GM18517 (cell line): Measurements from ENCODE around the gene MTHFSD.

Experiments used
- ATAC-seq: cut with Tn5 transposase; IDR thresholded peaks from one replicate; pipeline ENCODE4 v1.9.1; 2021; ENCODE audit warnings: mild to moderate bottlenecking, moderate library complexity; ENCODE audit not compliant: unreplicated experiment

MTHFSD gene

DNA sequence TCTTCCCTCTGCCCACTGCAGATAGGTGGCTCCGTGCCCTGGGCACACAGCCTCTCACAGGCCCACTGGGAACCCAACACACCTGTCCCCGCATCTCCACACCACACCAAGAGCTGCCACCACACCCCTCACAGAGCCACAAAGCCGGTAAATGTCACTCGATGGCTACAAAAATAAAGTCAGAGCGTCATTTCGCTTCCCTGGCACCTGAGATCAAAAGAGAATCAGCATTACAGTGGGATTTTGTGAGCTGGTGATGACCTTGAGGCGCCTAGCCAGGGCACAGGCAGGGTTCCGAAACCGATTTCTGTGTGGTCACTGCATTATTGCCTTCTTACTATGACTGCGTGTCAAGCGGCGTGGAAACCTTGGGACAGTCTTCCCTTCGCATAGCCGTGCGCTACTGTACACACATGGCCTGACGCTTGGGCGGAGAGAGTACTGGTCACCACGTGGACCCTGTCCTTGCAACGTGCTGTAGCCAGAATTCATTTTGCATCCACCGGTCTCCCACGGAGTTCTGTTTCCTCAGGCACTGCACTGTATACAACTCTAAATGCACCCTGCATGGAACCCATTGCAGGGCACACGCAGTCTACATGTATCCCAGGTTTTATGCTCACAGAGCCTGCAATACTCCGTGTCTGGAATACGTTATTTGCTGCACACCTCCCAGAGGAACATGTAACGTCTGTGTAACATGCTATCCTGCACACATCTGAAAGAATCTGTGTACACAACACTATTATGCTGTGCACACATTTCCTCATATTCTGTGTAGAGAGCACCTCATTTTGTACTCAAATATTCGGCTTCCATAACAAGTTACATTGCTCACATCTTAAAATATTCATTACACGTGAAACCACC is 50.5 kb downstream of the MTHFSD start:
- ATAC-seq: no peak

DNA sequence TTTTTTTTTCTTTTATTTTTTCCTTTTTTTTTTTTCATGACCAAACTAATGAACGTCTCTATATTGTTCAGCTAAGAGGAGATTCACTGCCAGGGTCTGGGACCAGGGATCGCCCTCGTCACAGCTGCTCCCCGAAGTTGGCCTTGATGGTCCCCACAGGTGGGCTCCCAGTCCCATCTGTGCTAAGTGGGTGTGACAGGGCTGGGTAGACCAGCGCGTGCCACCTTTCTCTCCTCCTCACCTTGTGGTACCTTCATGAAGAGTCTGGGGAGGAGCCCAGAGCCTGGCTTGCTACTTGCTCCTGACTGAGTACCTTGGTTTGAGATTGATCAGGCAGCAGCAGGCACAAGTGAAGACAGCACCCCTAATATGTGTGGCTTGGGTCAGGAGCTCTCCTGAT is 51.2 kb downstream of the MTHFSD start:
- no peak for ATAC-seq

DNA sequence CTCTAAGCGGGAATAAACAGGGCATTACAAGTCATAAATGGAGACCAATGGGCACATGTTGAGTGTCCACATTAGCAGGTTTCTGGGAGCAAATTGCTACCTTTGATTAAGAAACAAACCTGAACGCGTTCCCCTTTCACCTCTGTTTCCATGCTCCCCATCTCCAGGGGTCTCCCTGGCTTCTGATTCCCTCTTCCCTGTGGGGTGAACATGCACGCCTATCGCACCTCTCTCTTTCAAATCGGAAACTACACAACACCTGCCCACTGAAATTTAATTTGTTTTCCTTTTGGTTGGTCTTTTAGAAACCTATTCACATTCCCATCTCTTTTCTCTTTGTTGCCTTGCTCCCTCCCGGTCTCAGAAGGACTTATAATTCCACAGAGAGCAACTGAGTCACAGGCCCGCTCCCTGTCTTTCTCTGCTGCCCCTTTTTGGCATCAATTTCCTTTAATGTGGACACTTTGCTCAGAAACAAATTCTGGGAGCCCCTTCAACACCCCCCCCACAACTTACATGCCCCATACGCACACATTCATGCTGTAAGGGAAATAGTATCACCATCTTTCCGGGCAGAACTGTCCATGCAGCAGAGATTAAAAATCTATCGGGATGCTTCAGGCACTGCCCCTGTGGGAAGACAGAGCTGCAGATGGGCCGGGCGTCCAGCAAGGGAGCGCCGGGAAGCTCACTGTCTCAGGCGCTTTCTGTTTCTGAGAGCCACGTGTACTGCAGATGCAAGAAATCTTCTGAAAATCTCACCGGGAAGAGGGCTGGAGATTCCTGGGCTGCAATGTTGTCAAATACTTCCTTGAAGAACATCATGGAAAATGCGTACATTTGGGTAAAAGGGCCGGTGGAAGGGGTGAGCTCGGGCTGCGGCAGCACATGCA is 51.9 kb downstream of the MTHFSD start:
- no peak for ATAC-seq

DNA sequence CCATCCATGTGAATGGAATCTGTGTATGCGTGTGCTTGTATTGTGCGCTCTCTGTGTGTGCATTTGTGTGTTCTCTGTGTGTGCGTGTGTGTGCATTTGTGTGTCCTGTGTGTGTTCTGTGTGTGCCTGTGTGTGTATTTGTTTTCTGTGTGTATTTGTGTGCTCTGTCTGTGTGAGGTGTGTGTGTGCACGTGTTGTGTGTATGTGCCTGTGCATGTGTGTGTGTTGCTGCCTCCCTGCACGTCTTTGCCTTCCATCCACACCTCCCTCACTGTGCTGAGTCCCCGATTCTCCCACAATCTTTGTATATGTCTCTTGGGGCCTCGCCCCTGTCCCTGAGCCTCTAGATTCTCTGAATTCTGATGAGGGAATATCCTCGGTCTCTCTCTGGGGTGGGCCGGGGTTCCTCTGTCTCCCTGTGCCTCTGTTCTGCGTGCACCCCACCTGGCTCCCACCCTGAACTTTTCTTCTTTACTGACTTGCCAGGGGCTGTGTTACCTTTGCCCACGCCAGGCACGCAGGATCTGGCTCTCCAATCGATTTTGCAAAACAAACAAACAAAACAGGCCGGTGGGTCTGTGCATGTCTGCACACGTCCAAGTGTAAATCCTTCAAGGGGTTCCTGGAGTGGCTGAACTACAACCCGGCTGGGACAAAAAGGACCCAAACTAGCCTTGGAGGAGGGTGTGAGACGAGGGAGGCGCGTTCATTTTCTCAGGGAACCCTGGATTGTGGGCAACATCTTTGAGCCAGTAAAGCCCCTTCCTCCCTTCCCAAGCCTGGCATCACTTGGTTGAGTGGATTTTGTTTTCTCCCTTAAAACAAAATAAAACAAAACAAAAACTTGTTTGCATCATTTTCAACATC is 52.8 kb downstream of the MTHFSD start:
- ATAC-seq: no peak

DNA sequence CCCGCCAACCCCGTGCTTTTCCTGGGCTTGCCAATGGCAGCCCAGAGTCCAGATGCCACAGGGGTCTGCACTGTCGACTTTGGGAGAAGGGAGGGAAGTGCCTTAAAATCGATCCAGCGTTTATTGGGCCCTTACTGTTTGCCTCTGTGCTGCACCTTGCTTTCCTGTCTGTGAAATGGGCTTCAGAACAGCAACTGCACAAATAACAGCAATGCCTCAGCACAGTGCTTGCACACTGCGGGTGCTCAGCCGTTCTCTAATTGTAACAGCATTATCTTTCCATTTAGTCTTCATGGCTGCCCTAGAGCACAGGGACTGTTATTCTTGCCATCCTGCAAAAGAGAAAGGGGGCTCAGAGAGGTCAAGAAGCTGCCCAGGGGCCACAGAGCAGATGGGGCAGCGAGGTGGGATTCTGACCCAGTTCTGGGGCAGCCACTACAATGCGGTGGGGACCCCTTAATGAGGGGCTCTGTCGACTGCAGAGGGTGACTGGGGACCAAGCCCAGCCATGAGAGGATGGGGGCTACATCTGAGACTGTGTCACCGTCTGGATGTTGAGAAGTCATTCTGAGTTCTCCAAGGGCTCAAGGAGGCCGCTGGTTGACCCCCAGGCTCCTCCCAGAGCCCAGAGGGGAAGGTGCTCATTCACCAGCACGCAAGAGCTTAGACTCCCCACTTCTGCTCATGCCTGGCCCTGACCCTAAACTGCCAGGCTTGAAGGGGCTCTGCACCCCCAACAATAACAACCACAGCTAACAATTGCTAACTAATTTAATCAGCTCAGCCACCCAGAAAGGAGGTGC is 54.1 kb downstream of the MTHFSD start:
- ATAC-seq: no peak

DNA sequence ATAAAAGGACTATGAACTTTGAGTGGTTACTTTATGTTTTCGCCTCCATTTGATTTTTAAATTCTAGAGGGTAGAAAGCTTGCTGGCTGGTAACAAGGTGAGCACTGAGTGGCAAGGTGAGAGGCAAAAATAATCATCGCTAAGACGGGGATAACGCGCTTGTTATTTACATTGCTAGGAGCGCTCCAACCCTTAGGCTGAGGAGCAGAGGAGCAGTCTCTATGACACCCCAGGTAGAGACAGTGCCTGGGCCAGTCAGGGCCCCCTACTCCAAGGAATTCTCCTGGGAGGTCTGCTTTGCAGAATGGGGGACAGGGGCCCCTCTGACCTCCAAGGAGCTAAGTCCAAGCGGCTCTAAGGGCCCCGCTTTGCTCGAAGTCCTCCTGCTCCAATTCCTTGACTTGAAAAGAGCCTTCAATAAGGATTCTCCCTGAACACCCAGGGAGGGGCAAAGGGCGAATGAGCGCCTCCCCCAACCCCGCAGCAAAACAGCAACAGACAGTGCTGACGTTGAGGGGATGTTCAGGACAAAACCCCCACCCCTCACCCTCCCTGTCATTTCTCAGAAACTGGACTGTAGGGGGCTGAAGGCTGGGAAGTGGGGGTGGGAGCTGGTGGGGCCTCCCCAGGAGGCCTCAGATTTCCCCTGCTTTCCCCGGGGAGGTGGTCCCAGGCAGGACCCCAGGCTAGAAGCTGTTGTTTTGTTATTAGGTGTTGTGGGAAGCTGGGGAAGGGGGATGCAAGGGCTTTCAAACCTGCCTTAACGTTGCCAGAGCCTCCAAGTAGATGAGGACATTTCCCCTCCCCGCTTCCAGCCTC is 54.9 kb downstream of the MTHFSD start:
- ATAC-seq: no peak

DNA sequence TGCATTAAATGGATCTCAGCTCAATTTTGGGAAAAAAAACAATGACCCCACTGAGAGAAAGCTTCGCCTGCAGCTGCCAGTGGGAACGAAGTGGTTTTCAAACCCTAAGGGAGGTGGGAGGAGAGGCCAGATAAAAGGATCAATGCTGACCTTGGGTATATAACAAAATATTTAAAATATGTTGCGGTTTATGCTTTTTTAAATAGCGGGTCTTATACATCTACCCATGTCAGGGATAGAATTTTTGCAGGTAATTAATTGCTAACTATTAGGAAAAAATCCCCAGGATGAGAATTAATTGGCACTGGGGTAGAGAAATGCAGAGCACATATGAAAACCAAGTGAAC is 55.6 kb downstream of the MTHFSD start:
- ATAC-seq: no peak

DNA sequence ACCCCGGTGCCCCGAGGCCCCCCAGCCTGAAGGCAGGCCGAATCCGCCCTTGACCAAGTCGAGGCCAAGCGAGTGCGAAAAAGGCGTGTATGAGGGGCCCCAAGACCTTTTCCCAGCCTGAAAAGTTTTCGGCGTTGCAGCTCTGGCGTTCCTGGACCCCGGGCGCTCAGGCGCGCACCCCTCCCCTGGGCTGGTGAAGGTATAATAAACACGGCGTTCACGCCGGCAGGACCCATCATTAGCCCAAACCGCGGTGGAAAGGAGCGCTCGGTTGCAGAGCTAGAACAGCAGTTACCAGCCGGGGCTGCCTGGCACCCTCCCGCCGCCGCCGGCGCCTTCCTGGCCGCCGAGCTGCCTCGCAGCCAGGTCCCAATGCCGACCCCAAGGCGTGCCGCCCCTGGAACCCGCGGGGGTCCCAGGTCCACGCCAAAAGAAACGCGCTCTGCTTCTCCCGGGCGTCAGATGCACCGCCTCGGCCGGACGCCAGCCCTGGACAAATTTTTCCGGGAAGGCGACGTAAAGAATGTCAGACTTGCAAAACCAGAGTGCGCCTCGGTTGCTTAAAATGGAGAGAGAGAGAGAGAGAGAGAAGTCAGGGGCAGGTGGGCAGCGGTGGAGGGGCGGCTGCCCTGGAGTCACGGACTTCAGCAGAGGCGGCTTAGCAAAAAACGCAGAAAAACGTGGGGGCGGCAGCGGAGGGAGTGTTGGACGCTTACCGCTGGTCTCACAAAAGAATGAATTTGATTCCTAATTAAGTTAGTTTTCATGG is 56.2 kb downstream of the MTHFSD start:
- no peak for ATAC-seq

DNA sequence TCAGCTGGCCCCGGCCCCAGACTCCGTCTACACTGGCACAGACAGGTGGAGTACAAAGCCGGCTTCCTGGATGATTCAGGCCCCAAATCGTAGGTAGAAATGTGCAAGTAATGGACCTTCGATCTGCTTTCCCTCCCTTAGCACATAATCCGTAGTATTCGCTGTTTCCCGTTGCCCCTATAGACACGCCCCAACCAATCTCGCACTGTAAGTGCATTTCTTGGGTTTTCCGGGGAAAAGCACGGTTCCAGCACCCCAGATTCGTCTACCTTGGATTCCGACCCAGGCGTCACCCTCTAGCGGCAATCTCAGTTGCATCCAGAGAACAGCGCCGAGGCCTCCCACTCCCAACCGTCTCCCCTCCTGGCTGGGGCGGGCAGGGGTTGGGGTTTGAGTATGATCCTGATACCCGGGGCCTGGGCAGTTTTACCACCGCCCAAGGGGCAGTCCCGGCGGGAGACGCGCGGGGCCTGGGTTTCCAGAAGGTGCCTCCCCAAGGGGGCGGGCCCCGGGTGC is 56.8 kb downstream of the MTHFSD start:
- no peak for ATAC-seq

DNA sequence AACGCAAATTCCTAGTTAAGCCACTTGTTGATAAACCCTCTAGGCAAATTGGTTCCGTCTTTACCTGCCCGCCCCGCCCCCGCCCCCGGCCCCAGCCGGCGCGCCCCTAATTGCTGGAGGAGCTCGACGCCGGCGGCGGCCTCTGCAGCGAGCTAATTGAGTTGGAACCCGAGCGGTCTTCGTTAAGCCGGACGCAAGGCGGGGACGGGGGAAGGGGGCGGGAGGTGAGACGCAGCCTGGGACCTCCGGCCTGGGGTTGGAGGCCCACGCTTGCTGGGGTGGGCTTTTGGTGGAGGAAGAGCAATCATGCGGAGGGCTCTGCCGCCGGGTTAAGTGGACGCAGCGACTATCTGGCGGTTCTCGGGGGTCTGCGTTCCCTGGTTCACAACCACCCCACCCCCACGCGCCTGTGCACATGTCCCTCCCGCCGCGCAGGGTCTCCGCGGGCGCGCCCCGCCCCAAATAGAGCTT is 57.4 kb downstream of the MTHFSD start:
- no peak for ATAC-seq

DNA sequence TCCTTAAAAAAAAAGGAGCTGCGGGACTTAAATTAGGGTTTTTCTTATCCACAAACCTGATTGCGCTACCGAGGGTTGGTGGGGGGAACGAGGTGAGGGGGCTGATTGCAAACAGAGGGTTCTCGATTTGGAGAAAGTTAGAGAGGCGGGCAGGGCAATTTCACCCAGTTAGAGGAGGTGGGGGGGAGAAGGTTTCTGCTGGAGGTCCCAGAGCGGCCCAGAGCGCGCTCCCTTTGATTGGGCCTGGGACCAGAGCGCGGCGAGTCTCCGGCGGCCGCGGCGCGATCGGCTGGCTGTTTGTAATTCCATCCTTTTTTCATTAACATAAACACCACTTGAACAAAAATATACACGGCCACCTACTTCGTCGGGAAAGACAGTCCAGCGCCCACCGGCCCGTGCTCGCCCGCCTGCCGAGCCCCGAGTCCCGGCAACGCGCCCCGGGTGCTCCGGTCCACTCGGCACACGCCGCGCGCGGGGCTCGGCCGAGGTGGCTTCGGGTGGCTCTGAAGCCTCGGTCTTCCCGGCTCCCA is 58.0 kb downstream of the MTHFSD start:
- no peak for ATAC-seq

DNA sequence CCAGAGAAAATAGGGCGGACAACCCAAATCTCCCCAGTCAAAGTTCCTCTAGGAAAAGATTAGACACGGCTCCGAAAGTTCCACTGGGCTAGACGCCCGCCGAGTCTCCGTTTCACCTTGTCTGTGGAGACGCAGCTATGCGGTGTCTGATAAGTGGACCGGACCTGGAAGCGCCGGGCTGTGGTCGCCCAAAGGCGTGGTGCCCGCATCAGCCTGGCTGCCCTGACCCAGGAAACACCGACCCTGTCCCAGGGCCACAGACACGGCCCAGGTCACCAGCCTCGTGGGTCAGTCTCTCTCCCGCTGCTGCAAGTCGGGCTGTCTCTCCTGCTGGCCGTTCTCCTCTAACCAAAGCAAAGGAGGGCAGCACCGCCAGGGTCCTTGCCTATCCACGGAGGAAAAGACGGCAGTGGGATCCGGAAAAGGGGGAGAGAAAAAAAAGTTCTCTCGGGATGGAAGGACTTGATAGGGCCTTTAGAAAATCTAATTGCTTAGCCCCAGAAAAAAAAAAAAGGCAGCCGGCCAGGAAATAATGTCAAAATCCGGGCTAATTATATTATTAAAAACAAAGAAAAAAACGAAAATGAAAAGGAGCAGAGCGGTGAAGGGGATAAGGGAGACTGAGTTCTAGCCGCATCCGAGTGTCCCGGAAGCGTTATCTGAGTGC is 58.6 kb downstream of the MTHFSD start:
- ATAC-seq: no peak

DNA sequence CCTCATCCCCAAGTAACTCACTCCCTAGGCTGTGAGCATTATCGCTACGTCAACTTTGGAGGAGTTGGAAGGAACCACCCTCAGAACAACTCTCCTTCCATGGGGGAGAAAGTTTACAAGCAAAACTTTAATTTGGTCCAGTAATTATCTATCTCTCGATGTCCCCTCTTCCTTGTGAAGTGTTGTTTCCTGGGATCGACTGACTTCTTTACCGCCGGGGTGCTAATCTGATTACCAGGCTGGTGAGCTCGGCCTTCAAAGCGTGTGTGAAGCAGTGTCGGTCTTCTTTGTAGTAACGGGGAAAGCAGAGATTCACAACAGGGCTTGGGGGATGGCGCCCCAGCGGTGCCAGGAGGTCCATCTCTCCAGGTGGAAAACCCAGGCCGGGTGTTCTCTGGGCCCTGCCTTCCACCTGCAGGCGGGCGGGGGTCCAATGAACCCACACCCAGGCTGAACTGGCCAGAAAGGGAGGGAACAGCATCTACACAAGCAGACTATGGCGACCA is 59.2 kb downstream of the MTHFSD start:
- no peak for ATAC-seq

DNA sequence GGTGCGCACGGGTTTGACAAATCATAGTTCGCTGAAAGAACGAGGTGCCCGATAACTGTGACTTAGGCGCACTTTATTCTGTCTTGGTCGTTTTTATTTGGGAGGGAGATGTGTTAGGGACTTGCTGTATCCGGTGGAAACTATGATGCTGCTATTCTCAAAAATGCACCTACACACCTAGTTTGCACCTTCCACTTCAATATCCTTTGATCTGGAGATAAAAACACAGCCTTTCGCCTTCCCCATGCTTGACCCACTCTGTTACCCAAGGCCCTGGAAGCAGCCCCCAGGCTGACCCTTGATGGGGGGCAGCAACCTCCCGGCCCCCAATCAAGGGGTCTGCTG is 59.7 kb downstream of the MTHFSD start:
- no peak for ATAC-seq

DNA sequence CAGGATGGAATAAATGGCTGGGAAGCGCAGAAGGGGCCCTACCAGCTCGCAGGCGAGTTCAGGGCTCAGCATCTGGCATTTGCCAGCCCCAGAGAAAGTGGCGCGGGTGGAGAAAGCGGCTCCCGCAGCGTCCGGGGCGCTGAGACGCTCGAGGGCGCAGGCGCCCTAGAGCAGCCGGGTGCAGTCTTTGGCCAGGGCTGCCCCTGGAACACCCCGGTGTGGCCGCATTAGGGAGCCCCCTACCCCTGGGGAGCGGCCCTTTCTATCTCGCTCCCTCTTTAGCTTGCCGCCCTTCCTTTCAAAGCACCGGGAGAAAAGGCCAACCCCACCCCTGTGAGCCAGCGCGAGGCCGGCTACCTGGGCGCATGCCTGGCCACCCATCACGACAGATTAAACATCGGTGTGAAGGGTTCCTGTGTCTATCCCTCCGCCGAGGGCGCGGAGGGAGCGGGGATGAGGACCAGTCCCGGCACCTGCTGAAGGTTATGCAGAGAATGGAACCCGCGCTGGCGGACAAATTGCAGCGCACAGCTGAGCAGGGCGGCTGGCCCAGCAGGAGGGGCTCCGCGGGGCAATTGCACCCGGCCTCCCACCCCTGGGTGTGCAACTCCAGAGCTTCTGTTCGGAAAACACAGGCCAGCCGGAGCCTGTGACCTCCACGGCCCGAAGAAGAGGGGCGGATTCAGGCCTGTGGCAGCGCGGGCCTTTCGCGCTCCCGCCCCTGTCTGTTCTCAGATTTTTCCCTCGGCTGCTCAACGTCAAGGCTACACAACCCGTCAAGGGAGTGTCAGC is 60.3 kb downstream of the MTHFSD start:
- no peak for ATAC-seq

DNA sequence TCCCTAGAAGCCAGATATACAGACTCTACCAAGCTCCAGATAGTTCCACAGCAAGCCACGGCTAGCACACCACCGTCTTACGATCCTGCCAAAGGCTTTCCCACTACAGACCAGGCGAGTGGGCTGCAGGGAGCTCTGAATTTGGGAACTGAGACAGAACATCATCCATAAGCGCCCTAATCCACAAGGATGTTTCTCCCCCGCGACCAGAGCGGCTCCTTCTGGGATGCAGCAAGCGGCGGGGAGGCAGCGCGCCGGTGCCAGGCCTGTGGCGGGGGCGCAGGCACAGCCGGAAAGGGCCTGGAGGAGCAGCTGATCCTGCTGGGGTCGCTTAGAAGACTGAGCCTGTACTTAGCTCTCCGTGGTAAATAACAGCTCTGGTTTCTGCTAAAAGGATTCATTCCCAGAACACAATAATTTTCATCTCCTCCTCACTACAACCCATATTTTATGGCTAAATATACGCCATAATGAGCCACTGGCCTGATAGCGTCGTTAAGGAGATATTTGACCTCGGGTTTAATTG is 60.9 kb downstream of the MTHFSD start:
- no peak for ATAC-seq
